Measurements from ENCODE around the gene CCN2. TPM values are rescaled to one million over a fixed set of nuclear protein-coding genes. Genes with fewer than 3 reads are reported as not detected.

CCN2 gene
- total RNA-seq, 1 experiment from 2014 or later: 3.1 TPM

GRCh38 chr6:131914967-131915751, 36.0 kb downstream of the CCN2 start:
- Histone ChIP-seq H3K4me1 (ENCODE audit: control insufficient read depth in 1 of 2, insufficient read depth in 2 of 2, low read length in 2 of 2) (0 out of 4 replicates have a peak, but pooled peaks cover 0 to 7% of the 10 kb centered on the region in 2 experiments), H3K27me3 (ENCODE audit: insufficient read depth, low read length) (no peaks in the 10 kb centered on the region), H3K36me3 (ENCODE audit: control insufficient read depth in 1 of 2, insufficient read depth in 2 of 2, low read length in 2 of 2) (no peaks in the 10 kb centered on the region), H3K9me3 (ENCODE audit: control insufficient read depth in 1 of 2, insufficient read depth in 1 of 2, low read depth in 1 of 2, low read length in 2 of 2) (no peaks in the 10 kb centered on the region), H2AFZ (ENCODE audit: low read depth, low read length, poor library complexity, severe bottlenecking) (peak overlapping the region; percentile 100), H3K4me3 (replicated peaks in 1 of 2; ENCODE audit: low read depth in 1 of 2, low read length in 2 of 2) (no peak overlapping the region), H3K27ac (ENCODE audit: low read depth, low read length) (no peak overlapping the region), H3K79me2 (ENCODE audit: insufficient read depth, low read length) (no peaks in the 10 kb centered on the region), H3K4me2 (ENCODE audit: low read length) (peak overlapping the region; percentile 47), H3K9me2 (ENCODE audit: insufficient read depth) (no peaks in the 10 kb centered on the region), H4K20me1 (ENCODE audit: insufficient read depth) (no peaks in the 10 kb centered on the region), H3K9ac (ENCODE audit: low read length) (no peak overlapping the region)
- POLR2A ChIA-PET: interaction anchor here (2.1 kb wide), 1 partner anchor 36 kb away, joined by 5 read pairs; the partner anchor contains the start of gene CCN2
- RAD21 ChIA-PET (ENCODE audit: low non-redundant PET in 1 of 2, low total read pairs in 2 of 2, uncharacterized antibody in 2 of 2, unreplicated experiment in 2 of 2): no interaction called here
- intact Hi-C loops (cut with micrococcal nuclease): no loop called here
- ATAC-seq: peak; percentile 92
- CTCF ChIA-PET: interaction anchor here (0.7 to 2.6 kb wide), 16 partner anchors 9 to 386 kb away, joined by 3 to 28 read pairs (median 4); no protein-coding TSS in a partner anchor
- DNase-seq (ENCODE audit: low read depth, low spot score): peak; percentile 68
- BruUV-seq (replicated peaks): no TSS peak
- no peak for TF ChIP-seq ATF3 (IDR thresholded peaks at IDR 0.05)
- TF ChIP-seq CBX3 (IDR thresholded peaks at IDR 0.05; ENCODE audit: low read depth): 0 out of 2 replicates have a peak, but pooled peaks have one; percentile 47
- peak; percentile 78 for TF ChIP-seq RAD21 (IDR thresholded peaks at IDR 0.05; ENCODE audit: low read depth)
- no peak for TF ChIP-seq YY1 (IDR thresholded peaks at IDR 0.05; ENCODE audit: extremely low read depth, insufficient replicate concordance, low read depth, low read length)
- no peak for TF ChIP-seq FOSL1 (IDR thresholded peaks at IDR 0.05; ENCODE audit: low read depth)
- TF ChIP-seq POLR2AphosphoS5 (IDR thresholded peaks at IDR 0.05; ENCODE audit: low read depth, low read length): no peak
- peak; percentile 75 to 94 (median 87) for TF ChIP-seq CTCF (IDR thresholded peaks at IDR 0.05 in 2 of 3, conservative IDR thresholded peaks at IDR 0.05 in 1 of 3; ENCODE audit: borderline replicate concordance in 1 of 3, insufficient read depth in 1 of 3, low read depth in 2 of 3, low read length in 2 of 3)
- no peak for TF ChIP-seq ZNF274 (IDR thresholded peaks at IDR 0.05; ENCODE audit: low read depth, low read length)
